H1 (cell line): Measurements from ENCODE around the gene FMN2.

Experiments
- CHD2 ChIP-seq: IDR thresholded peaks from 2 replicates; pipeline ENCODE4 v1.6.1; 2012; ENCODE audit warnings: low read length, improper control_type of control experiment
- EZH2 ChIP-seq: fragments of 200-600 bp; sonication (generic); IDR thresholded peaks from 2 replicates; pipeline ENCODE4 v1.7.1; 2012; ENCODE audit warnings: low read depth, mild to moderate bottlenecking, moderate library complexity, low read length, inconsistent platforms; ENCODE audit not compliant: severe bottlenecking
- PHF8 ChIP-seq: fragments of 200-600 bp; sonication (generic); conservative IDR thresholded peaks from 2 replicates; pipeline ENCODE4 v1.7.1; 2012; ENCODE audit warnings: low read depth, mild to moderate bottlenecking, inconsistent platforms, low read length, moderate library complexity
- POLR2A ChIP-seq, 2 experiments: IDR thresholded peaks; 1 replicate in 1 of 2; 2 replicates in 1 of 2; pipeline ENCODE4 v1.6.1; 2011; ENCODE audit warnings: low read depth in 2 of 2, low read length in 2 of 2, mild to moderate bottlenecking in 2 of 2; ENCODE audit errors: control extremely low read depth in 1 of 2
- POLR2AphosphoS5 ChIP-seq: IDR thresholded peaks from 2 replicates; pipeline ENCODE4 v1.6.1; 2011; ENCODE audit warnings: low read depth, low read length
- RFX5 ChIP-seq: IDR thresholded peaks from 2 replicates; pipeline ENCODE4 v1.6.1; 2011; ENCODE audit warnings: low read depth, low read length, improper control_type of control experiment, borderline replicate concordance
- SIN3A ChIP-seq, 2 experiments: IDR thresholded peaks in 1 of 2; conservative IDR thresholded peaks in 1 of 2; 2 replicates each; pipeline ENCODE4 v1.6.1; 2011 to 2012; ENCODE audit warnings: low read length in 2 of 2, improper control_type of control experiment in 1 of 2, low read depth in 1 of 2, mild to moderate bottlenecking in 1 of 2
- TF ChIP-seq, protein P1 (sequence below), 3 experiments: IDR thresholded peaks; 1 replicate in 2 of 3; 2 replicates in 1 of 3; pipeline versions ENCODE4 v1.5.1 to v1.6.1; 2011; ENCODE audit warnings: low read length in 3 of 3, mild to moderate bottlenecking in 3 of 3, inconsistent platforms in 2 of 3, low read depth in 1 of 3, moderate library complexity in 1 of 3; ENCODE audit not compliant: insufficient read depth in 1 of 3; ENCODE audit errors: control extremely low read depth in 1 of 3

- TF ChIP-seq SIN3A (conservative IDR thresholded peaks at IDR 0.05 in 1 of 2, IDR thresholded peaks at IDR 0.05 in 1 of 2; ENCODE audit: low read depth in 1 of 2, low read length in 2 of 2) = no peak
- no peak for TF ChIP-seq EZH2
- TF ChIP-seq POLR2A (IDR thresholded peaks at IDR 0.05; ENCODE audit: control extremely low read depth in 1 of 2, low read depth in 2 of 2, low read length in 2 of 2) = no peak
- TF ChIP-seq, protein P1, sequence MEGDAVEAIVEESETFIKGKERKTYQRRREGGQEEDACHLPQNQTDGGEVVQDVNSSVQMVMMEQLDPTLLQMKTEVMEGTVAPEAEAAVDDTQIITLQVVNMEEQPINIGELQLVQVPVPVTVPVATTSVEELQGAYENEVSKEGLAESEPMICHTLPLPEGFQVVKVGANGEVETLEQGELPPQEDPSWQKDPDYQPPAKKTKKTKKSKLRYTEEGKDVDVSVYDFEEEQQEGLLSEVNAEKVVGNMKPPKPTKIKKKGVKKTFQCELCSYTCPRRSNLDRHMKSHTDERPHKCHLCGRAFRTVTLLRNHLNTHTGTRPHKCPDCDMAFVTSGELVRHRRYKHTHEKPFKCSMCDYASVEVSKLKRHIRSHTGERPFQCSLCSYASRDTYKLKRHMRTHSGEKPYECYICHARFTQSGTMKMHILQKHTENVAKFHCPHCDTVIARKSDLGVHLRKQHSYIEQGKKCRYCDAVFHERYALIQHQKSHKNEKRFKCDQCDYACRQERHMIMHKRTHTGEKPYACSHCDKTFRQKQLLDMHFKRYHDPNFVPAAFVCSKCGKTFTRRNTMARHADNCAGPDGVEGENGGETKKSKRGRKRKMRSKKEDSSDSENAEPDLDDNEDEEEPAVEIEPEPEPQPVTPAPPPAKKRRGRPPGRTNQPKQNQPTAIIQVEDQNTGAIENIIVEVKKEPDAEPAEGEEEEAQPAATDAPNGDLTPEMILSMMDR (IDR thresholded peaks at IDR 0.05; ENCODE audit: control extremely low read depth in 1 of 3, insufficient read depth in 1 of 3, low read depth in 1 of 3, low read length in 3 of 3) = no peak
- TF ChIP-seq CHD2 = no peak
- TF ChIP-seq RFX5 = no peak
- no peak for TF ChIP-seq POLR2AphosphoS5
- no peak for TF ChIP-seq PHF8
These were observed 134.4 kb downstream of the FMN2 start for GRCh38 chr1:240226102-240226501.
